Activated CD8-positive, alpha-beta T cell treated with anti-CD3 and anti-CD28 coated beads for 36 hours (primary cell): ENCODE data around the gene CALML3. TPM values are rescaled to one million over a fixed set of nuclear protein-coding genes. Genes with fewer than 3 reads are reported as not detected.

Source experiments
- ATAC-seq: fragments of 200-7000 bp; cut with Tn5 transposase; one replicate; pipeline ENCODE4 v1.10.0; 2021; ENCODE audit warnings: mild to moderate bottlenecking, moderate library complexity
- CTCF ChIA-PET: fragments of 350-600 bp; sonication (Branson Sonifier 250); formaldehyde crosslinking; loops from one replicate; lab custom pipeline; 2021; ENCODE audit warnings: antibody characterized with exemption; lab: Charles Lee
- POLR2A ChIA-PET: fragments of 350-600 bp; sonication (Branson Sonifier 250); formaldehyde crosslinking; loops from one replicate; lab custom pipeline; 2021; ENCODE audit warnings: antibody characterized with exemption; lab: Charles Lee
- DNase-seq: peaks from one replicate; pipeline ENCODE4 v3.0.0-alpha.2; 2020
- H3K27ac Mint-ChIP-seq: one replicate; pipeline ENCODE4 v1.8.0; 2021; ENCODE audit warnings: mild to moderate bottlenecking, mixed read lengths
- H3K27me3 Mint-ChIP-seq: one replicate; pipeline ENCODE4 v1.8.0; 2021; ENCODE audit warnings: mixed read lengths
- H3K36me3 Mint-ChIP-seq: one replicate; pipeline ENCODE4 v1.8.0; 2021; ENCODE audit warnings: low read depth, mixed read lengths
- H3K4me1 Mint-ChIP-seq: one replicate; pipeline ENCODE4 v1.8.0; 2021; ENCODE audit warnings: low read depth, mixed read lengths
- H3K4me3 Mint-ChIP-seq: one replicate; pipeline ENCODE4 v1.8.0; 2021; ENCODE audit warnings: mild to moderate bottlenecking, moderate library complexity, mixed read lengths
- H3K9me3 Mint-ChIP-seq: one replicate; pipeline ENCODE4 v1.8.0; 2021; ENCODE audit warnings: mixed read lengths
- CTCF ChIP-seq: fragments of 200-600 bp; IDR thresholded peaks from one replicate; pipeline ENCODE4 v1.8.0; 2022; ENCODE audit warnings: antibody characterized with exemption, mild to moderate bottlenecking
- intact Hi-C: fragments of 100-400 bp; cut with micrococcal nuclease; formaldehyde crosslinking; loops from one replicate; pipeline ENCODE4 v1.10.0; 2022
- total RNA-seq, 2 experiments: library from RNA; stranded (reverse); gene quantifications; one replicate each; pipeline ENCODE4 v1.2.3, GENCODE V29; 2021

CALML3 gene
- total RNA-seq, 2 experiments from 2014 or later = not detected

- TF ChIP-seq CTCF = no peak
- Mint-ChIP-seq H3K27me3 (peaks cover 7% of the 10 kb centered on the region), H3K27ac (no peak within 1 kb of the TSS), H3K4me3 (no peak within 1 kb of the TSS), H3K9me3 (no peaks in the 10 kb centered on the region), H3K36me3 (no peaks in the 10 kb centered on the region), H3K4me1 (no peaks in the 10 kb centered on the region)
- no peak for DNase-seq
- intact Hi-C loops = no loop called here
- ChIA-PET POLR2A (no interaction called here), CTCF (interaction anchor here (1.5 to 1.8 kb wide), 2 partner anchors 124 to 650 kb away, joined by 4 to 8 read pairs; no protein-coding TSS in a partner anchor)
- ATAC-seq = no peak
These were observed 25.1 kb upstream of the CALML3 start, which contains the start of gene CALML5 for GRCh38 chr10:5499493-5500140. CALML5 (minus strand) TSS chr10:5499570; CDS start chr10:5499438, 132 bp downstream.

GRCh38 chr10:5500162-5500670 lies 24.5 kb upstream of the CALML3 start:
- H3K27ac Mint-ChIP-seq = no peak overlapping the region

GRCh38 chr10:5500910-5501309 lies 23.9 kb upstream of the CALML3 start:
- ATAC-seq (no peak), DNase-seq (no peak)
- CTCF ChIA-PET = interaction anchor here (1.5 kb wide), 2 partner anchors 122 to 652 kb away, joined by 4 to 10 read pairs; no protein-coding TSS in a partner anchor
- peaks cover 9% of the 10 kb centered on the region for H3K27me3 Mint-ChIP-seq
- no peak overlapping the region for H3K4me3 Mint-ChIP-seq
- POLR2A ChIA-PET = interaction anchor here (0.8 kb wide), 1 partner anchor 67 kb away, joined by 3 read pairs; no protein-coding TSS in a partner anchor
- H3K36me3 Mint-ChIP-seq = no peaks in the 10 kb centered on the region
- TF ChIP-seq CTCF = no peak
- intact Hi-C loops = no loop called here
- H3K9me3 Mint-ChIP-seq = no peaks in the 10 kb centered on the region
- no peaks in the 10 kb centered on the region for H3K4me1 Mint-ChIP-seq
- no peak overlapping the region for H3K27ac Mint-ChIP-seq

More at GRCh38 chr10:5500162-5500670, 24.5 kb upstream of the CALML3 start:
- intact Hi-C loops = no loop called here
- Mint-ChIP-seq H3K36me3 (no peaks in the 10 kb centered on the region), H3K4me1 (no peaks in the 10 kb centered on the region), H3K4me3 (no peak overlapping the region), H3K9me3 (no peaks in the 10 kb centered on the region), H3K27me3 (peaks cover 7% of the 10 kb centered on the region)
- ATAC-seq (no peak), DNase-seq (no peak)
- ChIA-PET POLR2A (no interaction called here), CTCF (interaction anchor here (1.5 to 1.8 kb wide), 2 partner anchors 123 to 651 kb away, joined by 4 to 8 read pairs; no protein-coding TSS in a partner anchor)
- TF ChIP-seq CTCF = no peak

GRCh38 chr10:5502061-5502521 lies 22.7 kb upstream of the CALML3 start:
- intact Hi-C loops = no loop called here
- Mint-ChIP-seq H3K27ac (no peak overlapping the region), H3K36me3 (no peaks in the 10 kb centered on the region), H3K27me3 (peaks cover 9% of the 10 kb centered on the region), H3K4me3 (no peak overlapping the region), H3K4me1 (no peaks in the 10 kb centered on the region), H3K9me3 (no peaks in the 10 kb centered on the region)
- POLR2A ChIA-PET = no interaction called here
- ATAC-seq (no peak), DNase-seq (no peak)
- CTCF ChIA-PET = interaction anchor here (1.5 kb wide), 1 partner anchor 121 kb away, joined by 10 read pairs; no protein-coding TSS in a partner anchor
- no peak for TF ChIP-seq CTCF
